MM.1S (cell line): ENCODE results near the gene ANKUB1.

ENCODE experiments used
- CTCF ChIP-seq: fragments of 300-600 bp; sonication (generic); IDR thresholded peaks from 2 replicates; pipeline ENCODE4 v1.5.1; 2016; ENCODE audit warnings: antibody characterized with exemption, low read length, mixed read lengths
- EZH2 ChIP-seq: fragments of 300-600 bp; sonication (generic); optimal IDR thresholded peaks from 2 replicates; pipeline ENCODE3; 2017; ENCODE audit warnings: low read depth, mild to moderate bottlenecking, antibody characterized with exemption, low read length, mixed read lengths

GRCh38 chr3:149801195-149801594 lies 8.8 kb upstream of the ANKUB1 start:
- no peak for TF ChIP-seq EZH2
- TF ChIP-seq CTCF: no peak
